ENCODE data around the gene ZBTB20.

Gene ZBTB20

DNA sequence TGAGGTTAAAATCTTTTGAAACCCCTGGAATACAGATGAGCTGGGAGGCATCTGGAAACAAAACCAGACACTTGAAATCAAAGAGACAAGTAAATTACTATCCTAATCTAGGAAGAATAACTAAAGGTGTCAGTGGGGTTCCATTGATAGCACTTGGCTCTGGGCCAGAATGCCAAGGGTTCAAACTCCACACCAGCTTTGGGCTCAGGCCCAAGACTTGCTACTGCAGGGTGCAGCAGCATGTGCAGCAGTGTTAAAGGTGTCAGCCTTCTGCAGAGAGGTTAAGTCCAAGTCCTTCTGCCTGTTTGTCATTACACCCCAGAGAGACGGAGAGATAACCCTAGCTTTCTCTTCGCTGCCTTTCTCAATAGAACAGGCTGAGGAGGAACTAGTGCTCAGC is 579.3 kb downstream of the ZBTB20 start:
- no peak for DNase-seq (ENCODE audit: low spot score)
- in situ Hi-C loops (cut with MboI; ENCODE audit: low pct_unique_long_range_greater_than_20kb, low sequenced_read_pairs, unreplicated experiment), result no loop called here
- no peak for TF ChIP-seq CTCF (IDR thresholded peaks at IDR 0.05; ENCODE audit: extremely low read depth, insufficient read depth, missing control alignments)

- no peak for TF ChIP-seq CTCF (IDR thresholded peaks at IDR 0.05; ENCODE audit: extremely low read depth, insufficient read depth, missing control alignments)
- in situ Hi-C loops (cut with MboI; ENCODE audit: low pct_unique_long_range_greater_than_20kb, low sequenced_read_pairs, unreplicated experiment), result no loop called here
- DNase-seq (ENCODE audit: low spot score), result no peak
Measured at GRCh38 chr3:114566767-114567166, 580.3 kb downstream of the ZBTB20 start.

DNA sequence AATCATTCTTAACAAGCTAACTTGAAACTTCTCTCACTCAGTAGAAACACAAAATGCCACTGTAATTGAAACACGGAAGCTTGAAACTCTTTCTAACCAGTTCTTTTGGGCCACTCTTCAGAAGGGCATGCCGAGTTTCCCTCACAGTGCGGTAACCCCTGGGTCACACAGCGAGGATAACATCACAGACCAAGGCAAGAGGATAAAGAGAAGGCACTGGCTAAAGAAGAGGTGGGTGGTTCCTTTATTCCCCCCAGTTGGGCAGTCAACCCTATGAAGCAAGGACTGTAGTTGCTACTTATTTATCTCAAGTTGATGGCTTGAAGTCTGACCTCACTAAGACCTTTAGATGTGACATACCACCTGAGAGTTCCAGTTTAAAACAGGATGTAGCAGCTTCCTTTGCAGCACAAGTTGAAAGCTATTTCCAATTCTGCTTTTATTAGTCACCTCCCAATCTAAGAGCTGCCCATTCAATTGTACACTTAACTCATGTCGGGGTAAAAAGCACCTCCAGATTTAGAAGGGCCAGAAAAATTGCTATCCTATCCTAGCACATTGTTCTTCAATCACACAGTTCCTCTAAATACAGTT is 580.8 kb downstream of the ZBTB20 start:
- no peak for TF ChIP-seq CTCF (IDR thresholded peaks at IDR 0.05; ENCODE audit: extremely low read depth, insufficient read depth, missing control alignments)
- in situ Hi-C loops (cut with MboI; ENCODE audit: low pct_unique_long_range_greater_than_20kb, low sequenced_read_pairs, unreplicated experiment), result no loop called here
- DNase-seq (ENCODE audit: low spot score), result peak; percentile 6

DNA sequence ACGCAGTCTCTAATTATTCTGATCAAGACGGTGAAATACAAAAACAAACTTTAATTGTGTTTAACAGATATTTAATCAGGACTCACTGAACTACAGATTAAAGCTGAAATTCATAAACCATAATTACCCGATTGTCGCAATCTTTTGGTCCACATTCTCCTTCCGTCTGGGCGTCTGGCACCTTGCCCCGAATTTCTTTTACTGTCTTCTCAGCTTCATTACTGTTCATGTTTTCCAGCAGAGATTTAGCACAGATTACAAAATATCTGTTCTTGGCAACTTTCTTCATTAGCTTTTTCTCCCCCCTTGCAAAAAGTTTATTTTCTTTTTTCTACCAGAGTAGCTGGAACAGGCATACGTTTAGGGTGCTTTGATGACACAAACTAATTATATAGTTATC is 581.9 kb downstream of the ZBTB20 start:
- no peak for TF ChIP-seq CTCF (IDR thresholded peaks at IDR 0.05; ENCODE audit: extremely low read depth, insufficient read depth, missing control alignments)
- in situ Hi-C loops (cut with MboI; ENCODE audit: low pct_unique_long_range_greater_than_20kb, low sequenced_read_pairs, unreplicated experiment), result no loop called here
- no peak for DNase-seq (ENCODE audit: low spot score)

- no peak for DNase-seq (ENCODE audit: low spot score)
- no peak for TF ChIP-seq CTCF (IDR thresholded peaks at IDR 0.05; ENCODE audit: extremely low read depth, insufficient read depth, missing control alignments)
- in situ Hi-C loops (cut with MboI; ENCODE audit: low pct_unique_long_range_greater_than_20kb, low sequenced_read_pairs, unreplicated experiment), result no loop called here
Measured at GRCh38 chr3:114563720-114564119, 583.4 kb downstream of the ZBTB20 start.

DNA sequence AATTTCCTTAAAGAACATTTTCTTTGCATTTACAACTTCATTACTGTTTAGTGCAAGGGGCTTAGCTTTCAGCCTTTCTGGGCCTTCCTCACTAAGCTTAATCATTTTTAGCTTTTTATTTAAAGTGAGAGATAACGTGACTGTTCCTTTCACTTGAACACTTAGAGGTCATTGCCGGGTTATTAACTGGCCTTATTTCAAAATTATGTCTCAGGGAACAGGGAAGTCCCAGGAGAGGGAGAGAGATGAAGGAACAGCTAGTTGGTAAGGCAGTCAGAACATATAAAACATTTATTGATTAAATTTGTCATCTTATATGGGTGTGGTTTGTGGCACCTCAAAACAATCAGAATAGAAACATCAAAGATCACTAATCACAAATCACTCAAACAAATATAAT is 584.5 kb downstream of the ZBTB20 start:
- in situ Hi-C loops (cut with MboI; ENCODE audit: low pct_unique_long_range_greater_than_20kb, low sequenced_read_pairs, unreplicated experiment), result no loop called here
- TF ChIP-seq CTCF (IDR thresholded peaks at IDR 0.05; ENCODE audit: extremely low read depth, insufficient read depth, missing control alignments), result no peak
- DNase-seq (ENCODE audit: low spot score), result no peak

DNA sequence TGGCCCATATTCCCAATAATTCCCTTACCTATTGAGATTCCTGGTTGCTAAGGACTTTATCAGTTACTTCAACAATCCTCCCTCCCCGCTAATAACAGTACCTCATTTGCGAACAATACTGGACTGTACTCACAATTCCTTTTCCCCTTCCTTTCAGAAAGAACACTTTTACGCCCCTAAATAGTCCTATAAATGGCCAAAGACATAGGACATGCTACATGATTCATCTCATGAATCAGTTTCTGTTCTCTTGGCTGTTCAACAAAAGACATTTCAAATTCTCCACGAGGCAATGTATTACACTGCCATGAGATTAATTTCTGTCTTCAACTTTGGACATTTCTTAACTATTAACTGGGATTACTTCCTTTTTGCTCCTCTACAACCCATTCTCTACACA is 588.8 kb downstream of the ZBTB20 start:
- in situ Hi-C loops (cut with MboI; ENCODE audit: low pct_unique_long_range_greater_than_20kb, low sequenced_read_pairs, unreplicated experiment), result no loop called here

More for the DNA sequence above, 588.8 kb downstream of the ZBTB20 start:
- TF ChIP-seq CTCF (IDR thresholded peaks at IDR 0.05; ENCODE audit: extremely low read depth, insufficient read depth, missing control alignments), result no peak
- no peak for DNase-seq (ENCODE audit: low spot score)
